WI38 (cell line): ENCODE results near the gene GPC3.

Source experiments
- H3K4me3 ChIP-seq: 2 replicates; pipeline ENCODE4 v1.5.1; 2011; ENCODE audit warnings: low read depth, mild to moderate bottlenecking, control low read depth, low read length
- TF ChIP-seq, protein P1 (sequence below): IDR thresholded peaks from 2 replicates; pipeline ENCODE4 v1.5.1; 2012; ENCODE audit warnings: low read depth, mild to moderate bottlenecking, control low read depth, low read length

GPC3 gene

DNA sequence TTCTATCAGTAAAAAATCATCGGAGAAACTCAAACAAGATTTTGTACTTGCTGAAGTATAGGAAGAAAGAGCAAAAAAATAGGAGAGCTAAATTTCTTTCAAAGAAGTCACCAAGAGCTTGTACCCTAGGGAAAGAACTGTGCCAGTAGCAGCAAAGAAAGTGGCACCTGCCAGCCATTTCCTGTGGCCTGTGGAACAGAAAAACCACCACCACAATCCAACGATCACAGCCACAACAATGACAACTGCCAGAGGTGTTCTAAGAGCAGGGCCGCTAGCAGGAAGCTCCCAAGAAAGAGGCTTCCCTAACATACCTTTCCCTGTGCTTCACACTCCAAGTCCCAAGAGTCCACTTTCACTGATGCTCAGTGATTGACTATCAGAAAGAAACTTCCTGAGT is 304.0 kb downstream of the GPC3 start:
- no peak overlapping the region for H3K4me3 ChIP-seq
- TF ChIP-seq, protein P1, sequence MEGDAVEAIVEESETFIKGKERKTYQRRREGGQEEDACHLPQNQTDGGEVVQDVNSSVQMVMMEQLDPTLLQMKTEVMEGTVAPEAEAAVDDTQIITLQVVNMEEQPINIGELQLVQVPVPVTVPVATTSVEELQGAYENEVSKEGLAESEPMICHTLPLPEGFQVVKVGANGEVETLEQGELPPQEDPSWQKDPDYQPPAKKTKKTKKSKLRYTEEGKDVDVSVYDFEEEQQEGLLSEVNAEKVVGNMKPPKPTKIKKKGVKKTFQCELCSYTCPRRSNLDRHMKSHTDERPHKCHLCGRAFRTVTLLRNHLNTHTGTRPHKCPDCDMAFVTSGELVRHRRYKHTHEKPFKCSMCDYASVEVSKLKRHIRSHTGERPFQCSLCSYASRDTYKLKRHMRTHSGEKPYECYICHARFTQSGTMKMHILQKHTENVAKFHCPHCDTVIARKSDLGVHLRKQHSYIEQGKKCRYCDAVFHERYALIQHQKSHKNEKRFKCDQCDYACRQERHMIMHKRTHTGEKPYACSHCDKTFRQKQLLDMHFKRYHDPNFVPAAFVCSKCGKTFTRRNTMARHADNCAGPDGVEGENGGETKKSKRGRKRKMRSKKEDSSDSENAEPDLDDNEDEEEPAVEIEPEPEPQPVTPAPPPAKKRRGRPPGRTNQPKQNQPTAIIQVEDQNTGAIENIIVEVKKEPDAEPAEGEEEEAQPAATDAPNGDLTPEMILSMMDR, result no peak

DNA sequence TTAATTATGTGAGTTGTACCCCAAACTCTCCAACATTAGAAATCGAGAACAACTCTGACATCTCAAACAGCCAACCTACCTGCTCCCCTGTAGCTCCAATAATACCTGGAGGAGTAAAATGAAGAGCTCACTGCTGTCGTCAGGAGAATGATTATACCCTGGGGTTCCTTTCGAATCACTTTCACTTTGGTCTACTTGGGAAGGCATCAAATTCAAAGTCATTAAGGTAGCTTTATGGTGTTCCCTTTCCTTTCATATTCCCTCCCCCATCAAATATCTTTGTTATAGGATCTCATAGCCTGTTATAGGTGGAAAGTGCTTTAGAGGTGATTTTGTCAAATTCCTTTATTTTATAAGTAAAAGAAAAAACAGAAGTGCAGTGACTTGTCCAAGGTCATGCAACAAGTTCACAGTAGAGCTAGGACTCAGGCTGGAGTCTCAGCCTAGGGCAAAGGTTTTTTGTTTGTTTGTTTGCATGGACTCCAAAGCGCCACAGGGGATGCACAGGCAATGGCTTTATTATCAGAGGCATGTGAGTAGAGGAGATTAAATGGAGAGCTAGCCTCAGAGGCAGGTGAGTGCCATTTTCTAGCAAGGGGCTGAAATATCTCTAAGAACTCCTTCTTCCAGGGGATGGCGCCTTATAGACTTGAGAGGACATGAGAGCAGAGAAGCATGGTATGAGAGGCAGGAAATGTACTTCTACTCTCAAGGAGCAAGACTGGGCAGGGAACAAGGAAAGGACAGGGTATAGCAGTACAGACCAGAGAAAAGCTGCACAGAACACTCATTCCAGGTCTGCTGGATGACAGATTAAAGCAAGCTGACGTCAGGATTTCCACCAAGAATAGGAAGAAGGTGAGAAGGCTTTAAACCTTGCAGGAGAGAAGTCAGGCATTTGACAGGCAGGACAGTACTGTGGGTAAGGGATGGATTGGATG is 308.0 kb downstream of the GPC3 start:
- TF ChIP-seq, protein P1, result no peak
- H3K4me3 ChIP-seq, result no peak overlapping the region

DNA sequence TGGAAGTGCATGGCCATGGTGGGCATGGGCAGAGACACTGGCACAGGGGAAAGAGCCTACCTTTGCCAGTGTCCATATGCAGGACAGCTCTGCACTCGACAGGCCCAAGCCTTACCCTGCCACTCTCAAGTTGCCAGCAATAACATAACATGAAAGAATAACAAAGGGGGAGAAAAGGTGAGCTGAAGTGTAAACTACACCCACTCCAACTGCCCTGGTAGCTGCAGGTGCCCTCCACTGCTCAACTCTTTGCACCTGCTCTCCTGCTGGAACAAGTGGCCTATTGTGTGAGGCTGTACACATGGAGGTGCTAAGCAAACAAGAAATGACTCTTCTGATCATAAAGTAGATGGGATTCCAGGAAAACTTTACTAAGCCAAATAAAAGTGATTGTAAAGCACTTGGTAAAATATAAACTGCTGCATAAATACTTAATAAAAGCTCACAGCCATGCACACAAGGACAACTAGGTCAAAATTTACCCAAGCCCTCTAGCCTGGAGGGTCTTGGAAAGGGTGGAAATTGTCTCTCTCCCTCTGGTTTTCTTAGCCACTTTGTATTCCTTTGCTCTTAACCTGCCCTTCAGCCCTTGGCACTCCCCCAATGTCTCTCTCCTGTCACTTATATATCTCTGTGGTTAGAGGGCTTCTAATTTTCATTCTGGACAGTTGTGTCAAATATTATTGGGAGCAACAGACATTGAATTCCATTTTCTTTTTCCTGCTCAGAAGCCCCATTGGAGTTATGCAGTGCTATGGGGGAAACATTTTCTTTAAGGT is 308.9 kb downstream of the GPC3 start:
- TF ChIP-seq, protein P1, result no peak

DNA sequence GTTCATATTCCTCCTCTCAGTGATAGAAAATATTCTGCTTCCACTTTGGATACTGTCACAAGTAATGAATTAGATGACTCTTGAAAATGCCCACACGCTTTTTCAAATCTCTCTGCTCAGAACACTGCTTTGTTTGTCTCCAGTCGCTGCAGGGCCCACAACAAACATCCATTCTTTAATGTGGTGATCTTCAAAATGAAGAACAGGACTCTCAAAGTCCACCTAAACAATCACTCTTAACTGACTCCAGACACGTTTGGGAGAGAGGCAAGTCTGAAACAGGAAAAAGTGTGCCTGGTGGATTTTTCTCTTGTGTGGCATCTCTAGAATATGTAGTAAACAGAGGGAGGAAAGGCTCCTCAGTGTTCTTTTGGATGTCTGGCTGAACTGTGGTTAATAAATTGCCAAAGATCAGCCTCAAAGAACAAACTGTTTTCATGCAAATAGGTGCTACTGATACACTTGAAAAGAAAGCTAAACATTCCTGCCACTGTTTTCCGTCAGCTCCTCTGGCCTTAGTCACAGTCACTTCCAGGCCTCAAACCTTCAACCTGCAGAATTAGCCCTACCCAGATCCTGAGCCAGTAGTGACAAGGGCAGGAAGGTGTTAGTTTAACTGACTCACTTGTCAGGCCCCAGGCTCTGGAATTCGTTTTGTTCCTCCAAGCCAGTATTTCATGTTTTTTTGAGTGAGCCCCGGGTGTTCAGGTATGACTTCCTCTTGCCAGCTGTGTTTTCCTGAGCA is 310.5 kb downstream of the GPC3 start:
- no peak overlapping the region for H3K4me3 ChIP-seq
- TF ChIP-seq, protein P1, result no peak

More for the DNA sequence above, 308.9 kb downstream of the GPC3 start:
- no peak overlapping the region for H3K4me3 ChIP-seq

DNA sequence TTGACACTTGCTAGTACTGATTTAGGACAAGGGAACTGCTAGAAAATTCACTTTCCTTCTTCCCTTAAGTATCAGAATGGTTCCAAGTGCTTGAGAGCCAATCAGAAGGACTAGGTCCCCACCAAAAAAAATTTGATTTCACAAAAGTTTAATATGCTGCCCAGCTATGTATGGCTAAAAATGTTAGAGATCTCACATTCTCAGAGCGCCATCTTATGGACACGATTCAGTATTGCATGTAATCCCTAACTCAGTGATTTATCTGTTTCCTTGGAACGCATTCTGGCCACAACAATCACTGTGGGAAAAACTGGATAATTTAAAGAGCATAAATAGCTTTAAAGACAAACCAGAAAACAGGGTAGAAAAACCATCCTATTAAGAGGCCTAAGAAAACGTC is 315.0 kb downstream of the GPC3 start:
- H3K4me3 ChIP-seq, result no peak overlapping the region
- TF ChIP-seq, protein P1, result peak; percentile 37; the same call in 1 of the 2 replicates

DNA sequence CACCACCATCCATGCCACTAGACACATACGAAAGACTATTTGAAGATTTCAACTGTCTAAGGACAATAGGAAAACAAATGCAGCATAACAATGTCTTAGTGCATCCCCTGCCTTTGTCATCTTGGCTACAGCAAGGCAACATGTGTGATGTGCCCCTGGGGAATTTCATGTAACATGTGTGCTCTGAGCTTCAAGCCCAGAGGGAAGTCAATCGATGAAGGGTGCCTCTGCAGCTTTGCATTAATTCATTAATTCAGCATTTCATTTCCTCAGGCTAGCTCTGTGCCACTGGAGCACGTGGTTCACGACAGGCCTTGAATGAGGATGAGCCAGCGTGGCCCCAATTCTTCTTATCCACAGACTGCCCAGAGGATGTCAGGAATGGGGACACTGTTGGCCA is 316.2 kb downstream of the GPC3 start:
- TF ChIP-seq, protein P1, result no peak
- H3K4me3 ChIP-seq, result no peak overlapping the region
